ENCODE results near the gene CFP.

DNA sequence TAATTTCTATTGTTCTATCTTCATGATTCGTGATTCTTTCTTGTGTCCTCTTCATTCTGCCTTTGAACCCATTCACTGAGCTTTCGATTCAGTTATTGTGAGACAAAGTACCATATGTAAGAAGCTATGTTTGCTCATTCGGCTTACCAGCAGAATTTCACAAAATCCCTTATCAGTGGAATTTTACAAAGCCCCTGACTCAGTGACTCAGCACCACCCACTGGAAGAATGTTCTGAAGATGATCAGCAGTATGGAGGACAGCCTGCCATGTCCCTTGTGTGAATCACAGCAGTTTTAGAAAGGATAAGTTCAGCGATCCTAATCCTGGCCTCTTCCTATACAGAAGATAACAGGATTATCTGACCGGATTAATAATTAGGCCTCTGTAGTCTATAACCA lies 35.0 kb upstream of the CFP start:
- no peak for TF ChIP-seq ZSCAN21 (CRISPR knock-in tag; IDR thresholded peaks at IDR 0.05; ENCODE audit: borderline replicate concordance)
- no peak for TF ChIP-seq CTCF (CRISPR knock-in tag; IDR thresholded peaks at IDR 0.05)
- no peak for TF ChIP-seq YY1 (IDR thresholded peaks at IDR 0.05; ENCODE audit: insufficient read depth, insufficient replicate concordance, low read depth, low read length)
- no peak for TF ChIP-seq HMGXB4 (CRISPR knock-in tag; IDR thresholded peaks at IDR 0.05; ENCODE audit: borderline replicate concordance in 1 of 2, low read depth in 1 of 2)
- TF ChIP-seq ZNF232 (CRISPR knock-in tag; IDR thresholded peaks at IDR 0.05; ENCODE audit: borderline replicate concordance), result no peak
- TF ChIP-seq ZSCAN5A (CRISPR knock-in tag; IDR thresholded peaks at IDR 0.05; ENCODE audit: borderline replicate concordance), result no peak
- no peak for TF ChIP-seq ZBTB43 (CRISPR knock-in tag; conservative IDR thresholded peaks at IDR 0.05)
- TF ChIP-seq RARA (CRISPR knock-in tag; IDR thresholded peaks at IDR 0.05), result no peak
- no peak for TF ChIP-seq MZF1 (CRISPR knock-in tag; IDR thresholded peaks at IDR 0.05; ENCODE audit: borderline replicate concordance)
- no peak for TF ChIP-seq CHD2 (IDR thresholded peaks at IDR 0.05; ENCODE audit: low read depth, low read length)

Data from HepG2 (cell line).